ENCODE results near the gene EFNA5.

Gene EFNA5

DNA sequence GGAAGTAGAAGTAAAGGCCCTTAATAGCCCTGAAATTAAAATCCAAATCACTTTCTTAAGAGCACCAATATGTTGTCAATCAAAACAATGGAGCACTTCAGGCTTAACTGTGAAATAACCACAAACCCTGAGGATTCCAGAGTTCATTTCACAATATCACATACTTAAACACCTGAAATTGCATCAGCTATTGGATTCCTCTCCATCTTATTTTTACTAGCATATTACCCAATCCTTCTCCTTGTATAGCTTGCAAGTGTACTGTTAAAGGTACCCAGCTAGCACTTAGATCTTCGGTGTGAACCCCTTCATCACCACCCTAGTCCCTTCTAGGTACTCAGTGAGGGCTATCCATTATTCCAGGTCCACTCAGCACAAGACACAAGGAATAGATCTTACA is 287.3 kb downstream of the EFNA5 start:
- DNase-seq: no peak

DNA sequence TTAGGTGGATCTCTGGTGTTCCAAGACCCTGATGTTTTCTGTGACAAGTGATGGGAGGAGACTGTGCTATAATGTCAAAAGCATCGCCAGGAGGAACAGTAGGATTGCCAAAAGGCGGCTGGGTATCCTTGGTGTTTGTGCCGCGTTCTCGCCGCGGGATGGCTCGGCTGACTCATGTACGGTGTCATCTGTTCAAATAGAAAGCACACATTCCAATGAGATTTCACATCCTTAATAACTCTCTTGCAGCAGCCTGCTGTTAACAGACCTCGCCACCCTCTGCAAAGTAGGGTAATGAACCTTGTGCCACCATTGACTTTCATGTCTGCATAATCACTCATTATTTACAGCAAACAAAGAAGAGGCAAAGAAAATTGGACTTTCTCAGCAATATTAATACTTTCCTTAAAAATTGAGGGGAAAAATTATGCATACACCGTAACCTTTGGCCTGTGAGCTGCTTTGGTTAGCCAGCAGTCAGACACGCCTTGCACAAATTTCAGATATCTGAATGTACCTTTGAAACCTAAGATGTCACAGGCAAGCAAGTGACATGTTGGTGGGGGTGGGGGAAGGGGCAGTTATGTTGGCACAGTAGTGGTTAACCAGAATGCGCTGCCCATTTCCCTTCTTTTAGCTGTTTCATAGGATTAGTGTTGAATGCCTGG is 289.4 kb downstream of the EFNA5 start:
- no peak for DNase-seq

DNA sequence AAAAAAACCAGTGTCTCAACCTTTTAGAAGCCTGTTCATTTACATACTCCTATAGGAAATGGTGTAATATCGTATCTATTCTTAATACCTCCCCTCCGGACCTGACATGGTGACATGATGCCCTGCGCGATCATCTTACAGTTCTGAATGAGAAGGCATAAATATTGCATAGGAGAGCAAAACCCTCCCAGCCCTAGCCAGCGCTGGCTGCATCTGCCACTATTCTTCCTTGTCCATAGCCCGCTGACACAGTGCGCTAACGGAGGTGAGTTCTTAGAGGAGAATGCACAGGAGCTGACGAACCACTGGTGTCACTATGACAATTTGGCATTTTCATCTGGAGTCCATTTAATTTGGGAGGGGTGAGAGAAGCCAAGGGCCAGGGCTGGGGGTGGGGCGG is 290.1 kb downstream of the EFNA5 start:
- DNase-seq: no peak

DNA sequence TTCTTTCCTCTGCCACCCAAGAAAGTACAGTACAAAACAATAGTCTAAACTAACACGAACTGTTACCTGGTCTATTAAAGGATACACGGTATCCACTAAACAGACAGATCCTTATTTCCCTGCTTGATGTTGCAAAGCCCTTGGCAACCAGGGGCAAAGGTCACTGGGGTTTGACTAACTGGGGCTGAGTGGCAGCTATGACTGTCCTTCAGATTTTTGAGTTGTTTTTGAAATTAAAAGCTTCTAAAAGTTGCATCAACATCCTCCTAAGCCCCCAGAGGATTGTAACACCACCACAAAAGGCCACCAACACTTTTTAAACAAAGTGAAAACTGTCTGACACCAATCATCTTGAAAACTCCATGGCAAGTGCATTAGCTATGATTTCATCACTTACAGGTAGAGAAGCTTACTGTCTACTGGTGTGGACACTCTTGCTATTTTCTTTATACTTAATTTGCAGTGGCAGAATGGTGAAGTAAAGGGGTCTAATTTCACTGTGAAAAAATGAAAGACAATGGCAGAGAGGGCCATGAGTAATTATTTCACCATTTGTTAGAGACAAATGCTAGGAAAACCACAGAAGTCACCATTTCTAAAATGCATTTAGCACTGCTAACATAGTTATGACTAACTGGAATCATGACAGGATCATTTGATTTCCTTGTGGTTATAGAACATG is 292.4 kb downstream of the EFNA5 start:
- no peak for DNase-seq

DNA sequence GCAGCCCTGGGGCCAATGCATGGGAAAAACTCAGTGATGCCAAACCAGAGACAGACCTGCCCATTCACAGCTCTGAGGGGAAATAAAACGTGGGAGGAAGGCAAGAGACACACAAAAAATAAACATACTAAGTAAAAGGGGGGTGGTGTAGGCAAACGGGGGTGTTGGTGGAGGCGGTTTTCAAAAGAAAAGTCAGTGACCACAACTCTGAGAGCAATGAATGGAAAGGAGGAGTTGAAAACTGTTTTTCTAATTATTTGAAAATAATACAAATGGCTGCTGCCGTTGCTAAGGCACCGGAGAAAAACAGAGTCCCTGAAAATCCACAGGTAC is 293.5 kb downstream of the EFNA5 start:
- DNase-seq: no peak

DNA sequence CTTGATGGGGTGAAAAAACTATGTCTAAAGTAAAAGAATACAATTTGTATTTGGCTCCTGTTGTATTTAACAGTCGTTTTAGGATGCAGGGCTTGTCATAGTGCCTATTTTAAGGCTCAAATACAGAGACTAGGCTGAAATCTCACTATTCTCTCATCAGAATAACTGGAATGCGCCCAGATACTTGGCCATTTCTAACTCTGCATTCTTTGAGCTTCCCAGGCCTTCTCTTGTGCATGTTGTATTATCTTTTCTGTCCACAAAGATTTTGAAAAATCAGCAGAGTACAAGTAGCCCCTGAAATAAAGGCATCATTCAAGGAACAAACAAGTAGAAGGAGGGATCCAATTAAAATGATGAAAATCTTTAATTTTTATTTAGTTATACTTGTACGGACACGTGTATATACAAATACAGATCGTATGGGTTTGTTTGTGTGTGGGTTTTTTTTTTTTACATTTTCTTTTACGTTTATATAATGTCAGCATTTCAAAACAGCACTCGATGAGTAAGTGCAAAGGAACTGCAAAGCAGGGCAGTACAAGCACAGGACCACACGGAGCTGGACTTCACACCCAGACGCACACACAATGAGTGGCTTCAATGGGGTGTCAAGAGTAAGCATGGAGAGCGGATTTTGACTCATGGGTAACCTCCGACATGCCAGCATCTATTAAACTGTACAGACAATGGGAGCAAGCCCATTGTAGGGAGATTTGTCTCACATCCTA is 294.0 kb downstream of the EFNA5 start:
- DNase-seq: no peak

DNA sequence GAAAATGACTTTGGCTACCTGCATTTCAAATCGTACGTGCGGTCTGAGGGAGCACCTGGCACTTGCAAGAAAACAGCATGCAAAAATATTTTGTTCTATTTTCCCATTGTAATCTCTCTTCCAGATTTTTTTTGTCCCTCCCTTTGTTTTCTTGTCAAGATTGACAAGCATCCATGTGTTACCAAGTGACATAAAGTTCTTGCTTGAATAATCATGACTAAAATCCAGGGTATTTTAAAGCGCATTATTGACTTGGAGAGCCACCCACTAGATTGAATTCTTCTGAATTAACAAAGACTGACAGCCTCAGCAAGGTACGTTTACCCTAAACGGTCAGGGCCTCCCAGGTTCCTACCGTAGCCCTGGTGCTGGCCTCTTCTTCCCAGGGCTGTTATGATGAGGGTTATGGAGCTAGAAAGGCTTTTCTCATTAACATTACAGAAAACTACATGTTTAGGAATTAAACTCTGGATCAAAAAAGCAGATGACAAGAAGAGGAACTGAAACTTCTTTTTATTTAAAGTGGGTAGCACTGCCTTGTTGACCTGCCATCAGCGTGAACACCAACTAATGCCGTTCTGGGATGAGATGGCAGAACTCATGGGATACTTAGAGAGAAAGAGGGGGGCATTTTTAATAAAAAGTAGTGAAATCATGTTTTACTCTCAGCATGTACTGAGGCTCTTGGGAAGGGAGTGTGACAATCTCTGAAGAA is 297.0 kb downstream of the EFNA5 start:
- no peak for DNase-seq

DNA sequence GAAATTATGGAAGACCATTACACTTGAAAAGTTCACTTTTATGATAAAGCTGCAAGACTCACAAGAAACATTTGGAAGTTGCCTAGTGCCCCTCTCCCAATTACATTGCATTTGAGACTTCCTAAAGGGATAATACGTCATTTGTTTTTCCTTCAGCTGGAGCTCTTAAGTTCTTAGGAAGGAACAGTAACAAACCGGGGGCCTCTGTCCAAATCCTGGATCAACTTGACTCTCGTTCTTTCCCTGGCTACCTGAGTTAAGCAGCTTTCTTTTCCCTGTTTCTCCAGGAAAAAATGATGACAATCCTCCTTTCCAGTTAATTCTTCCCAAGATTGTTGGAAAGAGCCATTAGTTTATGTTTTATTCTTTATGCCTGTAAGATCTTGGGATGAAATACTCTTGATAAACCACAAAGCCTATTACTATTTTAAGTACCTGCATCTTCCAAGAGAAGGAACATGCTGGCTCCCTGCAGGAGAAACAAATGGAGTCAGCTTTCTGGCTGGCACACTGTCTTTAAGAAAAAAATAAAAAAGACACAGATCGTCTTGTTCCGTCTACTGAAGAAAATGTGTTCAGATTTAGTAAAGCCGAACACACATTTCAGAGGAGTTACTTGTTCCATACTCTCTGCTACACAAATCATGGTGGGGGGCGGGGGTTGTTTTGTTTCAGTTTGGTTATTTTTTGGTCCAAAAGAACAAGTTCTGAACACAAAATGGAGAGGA is 297.9 kb downstream of the EFNA5 start:
- no peak for DNase-seq

DNA sequence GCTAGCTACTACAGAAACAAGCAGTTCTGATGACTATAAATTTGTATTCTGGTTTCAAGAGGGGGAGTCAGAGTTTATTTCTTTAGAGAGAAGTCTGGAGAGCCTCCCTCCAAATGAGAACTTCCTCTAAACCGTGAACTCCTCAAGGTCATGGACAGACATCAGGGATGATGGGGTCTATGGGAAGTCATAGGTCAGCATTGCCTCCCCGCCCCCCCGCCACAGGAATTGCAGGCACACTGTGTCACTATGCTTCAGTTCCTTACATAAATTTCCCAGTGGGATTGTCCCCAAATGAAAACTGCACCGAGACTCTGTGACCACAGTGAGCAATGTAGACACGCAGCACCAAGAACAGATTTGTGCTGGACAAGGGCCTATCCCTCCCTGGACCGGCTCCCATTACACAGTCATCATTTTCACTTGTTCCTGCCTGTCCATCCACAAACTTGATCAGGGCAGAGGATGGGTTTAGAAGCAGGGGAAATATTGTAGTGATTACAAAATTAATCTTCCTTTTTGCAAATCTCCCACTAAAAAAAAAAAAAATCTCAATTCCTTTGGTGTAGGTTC is 300.3 kb downstream of the EFNA5 start:
- no peak for DNase-seq

DNA sequence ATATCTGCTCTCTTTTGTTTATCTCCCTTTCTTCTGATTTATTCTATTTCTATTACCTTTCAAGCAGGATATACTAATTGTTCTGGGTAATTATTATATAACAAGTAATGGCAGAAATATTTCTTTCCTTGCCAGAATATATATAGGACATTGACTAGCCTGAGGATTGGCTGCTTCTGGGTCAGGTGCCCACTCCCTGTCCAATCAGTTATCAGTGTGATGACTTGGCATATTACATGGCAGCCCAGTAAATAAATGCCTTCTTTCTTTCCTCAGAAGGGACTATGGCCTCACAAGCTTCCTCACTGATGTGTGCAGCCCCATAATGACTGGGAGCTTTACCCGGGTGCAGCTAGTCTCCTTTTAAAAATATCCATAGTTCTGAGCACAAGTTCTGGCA is 301.1 kb downstream of the EFNA5 start:
- DNase-seq: no peak

DNA sequence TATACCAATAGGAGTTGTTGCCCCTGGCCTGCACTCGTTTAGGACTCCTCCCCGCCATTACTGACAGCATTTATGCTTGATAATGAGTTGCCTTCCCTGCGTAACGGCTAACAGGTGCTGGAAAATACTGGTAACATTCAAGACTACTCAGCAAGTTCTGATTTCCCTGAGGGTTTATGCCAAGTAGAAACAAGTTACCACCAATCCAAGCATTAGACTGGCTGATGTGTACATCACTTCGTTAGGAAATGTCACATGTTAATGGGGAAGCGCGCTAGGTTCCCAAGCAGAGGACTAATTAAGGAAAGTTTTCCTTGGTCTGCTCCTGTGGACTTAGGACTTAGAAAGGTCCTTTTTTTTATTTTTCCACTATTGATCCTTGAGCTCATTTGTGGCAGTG is 302.1 kb downstream of the EFNA5 start:
- DNase-seq: no peak

DNA sequence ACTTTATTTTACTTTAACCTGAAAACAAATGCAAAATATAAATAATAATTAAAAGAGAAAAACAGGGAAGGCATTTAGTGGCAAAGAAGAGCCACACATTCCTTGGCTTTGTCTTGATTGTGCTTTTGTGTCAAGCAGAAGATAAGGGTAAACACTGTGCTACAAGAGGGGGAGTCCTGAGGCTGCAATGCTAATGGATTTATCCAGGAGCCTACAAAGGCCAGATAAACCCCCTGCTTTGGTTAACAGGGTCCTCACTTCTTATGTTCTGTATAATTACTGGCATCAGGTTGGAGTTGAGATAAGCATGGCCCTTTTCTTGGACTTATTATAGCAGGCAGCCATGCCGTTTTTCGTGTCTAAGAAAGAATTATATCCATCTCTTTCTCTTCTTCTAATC is 302.8 kb downstream of the EFNA5 start:
- DNase-seq: no peak

DNA sequence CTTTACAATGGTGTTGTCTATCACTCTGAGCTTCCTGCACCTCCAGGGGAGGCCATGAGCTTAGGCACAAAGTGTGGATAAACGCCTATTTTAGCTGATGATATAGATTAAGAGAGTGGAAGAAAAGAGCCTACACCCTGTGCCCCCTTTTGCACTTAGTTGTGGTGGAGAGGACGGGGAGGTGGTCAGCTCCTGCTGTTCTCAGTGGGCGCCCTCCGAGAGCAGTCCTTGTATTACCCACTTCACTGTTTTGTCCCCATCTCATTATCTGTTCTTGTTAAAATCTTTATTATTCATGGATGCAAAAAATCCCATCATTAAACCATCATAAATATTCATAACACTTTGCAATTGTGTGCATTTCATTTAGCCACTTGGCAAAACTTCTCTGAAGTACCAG is 303.3 kb downstream of the EFNA5 start:
- no peak for DNase-seq

DNA sequence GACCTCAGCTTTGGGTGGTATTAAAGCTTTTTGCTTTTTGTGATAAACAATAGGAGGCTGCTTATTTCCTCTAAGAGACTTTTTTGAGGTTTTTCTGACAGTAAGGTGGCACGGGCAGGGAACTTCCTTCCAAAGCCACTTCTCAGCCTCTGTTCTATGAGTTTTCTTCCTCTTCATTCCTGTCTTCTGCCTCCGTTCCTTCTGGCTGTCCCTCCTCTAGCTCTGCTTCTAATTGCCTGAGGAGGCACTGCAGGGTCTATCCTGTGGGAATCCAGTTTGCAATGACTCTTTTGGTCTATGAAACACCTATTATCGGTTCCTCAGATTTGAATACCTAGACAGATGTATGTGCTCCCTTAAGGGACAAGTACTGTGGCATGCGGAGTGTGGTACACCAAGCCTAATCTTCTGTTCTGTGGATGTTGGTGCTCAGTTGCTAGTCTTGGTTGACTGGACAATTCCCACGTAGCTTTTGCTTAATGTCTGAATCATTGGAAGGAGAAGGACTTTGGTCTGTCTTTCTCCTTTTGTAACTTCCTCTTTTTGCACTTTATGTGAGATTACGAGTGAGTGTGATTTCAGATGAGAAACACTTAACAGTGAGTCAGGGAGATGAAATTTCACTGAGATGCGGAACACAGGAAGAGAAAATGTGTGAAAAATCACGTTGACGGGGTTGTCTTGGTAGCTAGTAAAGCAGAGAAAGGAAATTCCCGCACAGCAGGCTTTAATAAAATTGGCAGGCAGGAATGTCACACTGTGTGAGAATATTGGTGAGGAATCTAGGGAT is 305.2 kb downstream of the EFNA5 start:
- no peak for DNase-seq

DNA sequence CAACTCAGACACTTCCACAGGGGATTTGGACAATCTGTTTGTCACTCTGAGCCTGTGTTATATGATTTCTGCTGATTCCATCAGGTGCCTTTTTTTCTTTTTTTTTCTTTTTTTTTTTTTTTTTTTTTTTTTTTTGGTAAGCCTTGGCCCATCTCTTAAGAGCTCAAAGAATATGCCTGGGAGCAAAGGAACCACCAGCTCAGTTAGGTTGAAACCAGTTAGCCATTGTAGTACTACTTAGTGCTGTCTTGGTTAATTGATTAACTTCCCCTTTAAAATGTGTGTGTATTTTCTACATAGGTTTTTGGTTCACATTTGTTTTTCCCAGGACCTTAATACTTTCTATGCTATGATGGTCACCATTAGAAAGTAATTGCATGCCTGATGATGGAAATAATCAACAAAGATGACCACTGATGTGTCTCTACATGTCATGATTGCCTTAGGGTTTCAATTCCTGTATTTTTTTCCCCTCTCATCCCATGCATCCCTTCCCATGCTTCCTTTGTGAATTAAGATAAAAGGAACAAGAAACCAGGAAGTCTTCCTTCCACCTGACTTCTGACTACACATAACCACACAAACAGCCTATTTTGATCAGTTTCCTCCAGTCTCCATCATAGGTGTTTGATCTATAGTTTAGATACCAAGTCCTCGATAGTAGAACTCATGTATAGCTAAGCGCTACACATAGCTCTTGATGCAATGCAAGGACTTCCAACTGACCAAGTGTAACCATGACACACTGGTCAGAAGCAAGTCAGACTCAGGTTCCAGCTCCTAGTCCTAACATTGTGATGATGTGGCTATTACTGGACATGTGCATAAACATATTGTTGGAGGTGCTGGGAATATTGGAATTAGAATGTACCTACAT is 306.1 kb downstream of the EFNA5 start:
- DNase-seq: no peak

DNA sequence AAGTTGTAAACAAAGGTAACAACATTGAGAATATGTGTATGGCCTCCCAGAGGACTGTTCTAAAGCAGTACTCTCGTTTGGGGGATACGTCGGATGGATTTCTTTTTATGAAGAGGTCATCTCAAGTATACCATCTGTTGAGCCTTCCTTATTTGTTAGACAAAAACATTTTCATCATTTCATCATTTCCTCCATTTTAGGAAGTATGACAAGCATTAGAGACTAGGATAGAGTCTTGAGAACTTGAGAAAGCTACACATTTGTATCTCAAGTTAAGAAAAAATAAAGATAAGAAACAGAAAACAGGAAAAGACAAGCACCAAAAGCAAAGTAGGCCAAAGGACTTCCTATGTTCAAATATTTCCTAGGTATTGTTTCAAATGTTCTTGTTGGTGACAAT is 307.0 kb downstream of the EFNA5 start:
- no peak for DNase-seq

DNA sequence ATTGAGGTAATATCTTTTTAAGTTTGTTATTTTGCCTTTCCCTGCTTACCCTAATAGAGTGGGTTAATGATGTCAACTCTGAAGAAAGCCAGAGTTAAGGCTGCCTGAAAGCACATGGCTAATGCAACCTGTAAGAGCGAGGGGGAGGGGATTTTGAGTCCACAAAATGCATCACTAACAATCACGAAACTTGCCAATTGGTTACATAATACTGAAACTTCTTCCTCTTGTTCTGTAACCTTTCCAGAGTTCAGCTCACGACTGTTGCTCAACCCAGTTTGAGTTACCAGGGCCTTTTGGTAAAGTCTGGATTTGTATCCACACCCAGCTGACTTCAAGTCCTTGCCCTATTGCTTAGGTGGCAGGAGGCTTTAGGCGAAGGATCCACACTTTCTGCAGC is 308.8 kb downstream of the EFNA5 start:
- DNase-seq: no peak

DNA sequence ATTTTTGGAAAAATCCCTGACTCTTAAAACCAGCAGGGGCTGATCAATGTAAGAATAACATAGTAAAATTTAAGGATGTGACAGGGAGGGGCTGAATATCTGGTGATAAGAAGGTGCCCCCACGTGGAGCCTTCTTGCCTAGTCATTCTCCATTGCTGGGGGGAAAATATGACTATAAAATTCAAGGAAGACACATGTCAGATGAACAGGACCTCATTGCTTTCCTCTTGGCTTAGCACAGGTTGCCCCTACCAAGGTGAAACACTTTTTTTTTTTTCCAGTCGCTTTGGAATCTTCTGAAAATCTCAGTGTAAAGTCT is 310.9 kb downstream of the EFNA5 start:
- DNase-seq: no peak

DNA sequence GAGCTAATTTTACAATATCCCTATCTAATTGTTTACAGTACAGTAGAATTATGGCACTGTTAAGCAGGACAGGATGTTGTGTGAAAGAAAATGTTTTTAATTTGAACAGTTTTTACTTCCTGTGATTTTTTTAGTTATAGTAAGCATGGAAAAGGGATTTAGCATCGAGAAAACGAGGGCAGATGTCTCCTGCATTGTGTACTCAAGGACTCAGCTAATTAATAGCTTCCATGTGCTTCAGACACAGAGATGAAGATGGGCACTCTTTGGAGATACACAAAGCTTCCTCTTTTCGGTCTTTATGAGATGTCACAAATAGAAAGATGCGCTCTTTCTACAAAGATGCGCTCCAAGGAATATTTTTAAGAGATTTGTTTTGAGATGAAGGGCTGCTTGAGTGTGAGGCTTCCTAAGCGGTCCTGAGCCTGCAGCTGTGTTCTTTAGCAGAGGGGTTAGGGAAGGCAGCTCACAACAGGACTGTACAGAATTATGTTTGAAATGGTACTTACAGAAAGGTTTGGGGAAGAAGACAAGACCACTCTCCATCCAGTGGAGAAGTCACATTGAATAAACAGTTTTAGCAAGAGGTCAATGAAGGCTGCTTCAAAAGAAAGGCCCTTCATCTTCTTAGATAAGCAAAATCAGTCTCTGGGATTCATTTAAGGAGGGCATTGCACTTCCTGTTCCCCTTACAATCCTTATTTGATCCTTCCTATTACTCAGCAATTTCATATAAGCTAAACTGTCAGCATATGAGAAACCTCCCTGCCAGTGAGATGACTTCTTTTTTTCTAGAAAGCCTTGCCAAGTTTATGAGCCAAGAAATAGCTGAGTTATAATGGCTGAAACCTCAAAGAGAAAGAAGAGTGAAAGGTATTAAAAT is 311.5 kb downstream of the EFNA5 start:
- no peak for DNase-seq

DNA sequence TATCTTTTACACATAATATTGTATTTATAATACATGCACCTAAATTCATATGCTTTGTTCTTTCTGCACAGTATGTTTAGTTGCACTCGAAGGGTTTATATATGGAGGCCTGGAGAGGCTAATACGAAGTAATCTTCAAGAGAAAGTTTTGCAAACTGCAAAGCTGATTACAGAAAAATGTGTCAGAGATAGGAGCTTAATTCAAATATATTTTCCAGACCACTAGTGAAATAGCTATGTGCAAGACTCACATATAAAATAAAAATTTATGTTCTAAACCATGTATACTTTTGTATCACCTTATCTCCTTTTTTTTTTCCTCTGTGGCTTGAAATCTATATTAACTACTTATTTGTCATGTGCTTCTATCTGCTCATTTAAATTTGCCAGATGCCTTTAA is 313.8 kb downstream of the EFNA5 start:
- DNase-seq: no peak

All from NCI-H2107 (cell line).